NB4 (cell line): Measurements from ENCODE around the gene ARHGEF7.

Source experiments
- DNase-seq: peaks from one replicate; pipeline ENCODE4 v3.0.0; 2010; ENCODE audit warnings: low read depth
- H3K4me3 ChIP-seq: one replicate; pipeline ENCODE4 v1.5.1; 2011; ENCODE audit warnings: mild to moderate bottlenecking, low read depth, low read length, moderate library complexity
- CTCF ChIP-seq: IDR thresholded peaks from one replicate; pipeline ENCODE4 v1.5.1; 2012; ENCODE audit warnings: low read depth, low read length
- MAX ChIP-seq: IDR thresholded peaks from 2 replicates; pipeline ENCODE4 v1.6.1; 2011; ENCODE audit warnings: low read depth, low read length
- MYC ChIP-seq: IDR thresholded peaks from 2 replicates; pipeline ENCODE4 v1.6.1; 2011; ENCODE audit warnings: low read depth, low read length
- POLR2A ChIP-seq: IDR thresholded peaks from 2 replicates; pipeline ENCODE4 v1.6.1; 2011; ENCODE audit warnings: mild to moderate bottlenecking; ENCODE audit not compliant: insufficient read length; ENCODE audit errors: extremely low read depth

Gene ARHGEF7

GRCh38 chr13:111347438-111347837, 232.3 kb downstream of the ARHGEF7 start:
- TF ChIP-seq MYC: no peak
- no peak for TF ChIP-seq POLR2A
- TF ChIP-seq CTCF: no peak
- no peak for TF ChIP-seq MAX
- H3K4me3 ChIP-seq: no peak overlapping the region
- DNase-seq: no peak

GRCh38 chr13:111353508-111353907, 238.4 kb downstream of the ARHGEF7 start:
- no peak overlapping the region for H3K4me3 ChIP-seq
- no peak for TF ChIP-seq MYC
- no peak for TF ChIP-seq CTCF
- no peak for DNase-seq

GRCh38 chr13:111354789-111355188, 239.7 kb downstream of the ARHGEF7 start:
- TF ChIP-seq MAX: no peak
- TF ChIP-seq MYC: no peak
- TF ChIP-seq CTCF: no peak
- TF ChIP-seq POLR2A: no peak
- DNase-seq: no peak
- no peak overlapping the region for H3K4me3 ChIP-seq
